HepG2 (cell line): Measurements from ENCODE around the gene NCF2. TPM values are rescaled to one million over a fixed set of nuclear protein-coding genes. Genes with fewer than 3 reads are reported as not detected.

Experiments
- ATAC-seq: fragments of 200-7000 bp; cut with Tn5 transposase; 3 replicates; pipeline ENCODE4 v1.9.1; 2020; ENCODE audit warnings: mild to moderate bottlenecking, moderate library complexity
- BruUV-seq: library from RNA; stranded (reverse); fragments of 400-500 nt; replicated peaks from 2 replicates; lab custom pipeline; 2021; lab: Mats Ljungman, UMichigan
- CTCF ChIA-PET: fragments of 300-600 bp; formaldehyde crosslinking; extraction: SDS; loops from one replicate; lab custom pipeline; 2021; ENCODE audit warnings: low total read pairs, inconsistent platforms, low intra/inter-chr PET ratio; lab: Yijun Ruan, JAX
- POLR2A ChIA-PET: fragments of 350-600 bp; sonication (Branson Sonifier 250); formaldehyde crosslinking; loops from one replicate; lab custom pipeline; 2020; ENCODE audit warnings: antibody characterized with exemption, inconsistent platforms; lab: Yijun Ruan, JAX
- DNase-seq: peaks from one replicate; pipeline ENCODE4 v3.0.0-alpha.2; 2015; ENCODE audit warnings: low spot score
- FAIRE-seq: peaks from 3 replicates; lab custom pipeline; 2011; peaks lifted over from hg19 to GRCh38; lab: Jason Lieb, UNC
- H2AFZ ChIP-seq: one replicate; pipeline ENCODE4 v1.6.1; 2011; ENCODE audit warnings: low read length, inconsistent platforms
- H3K27ac ChIP-seq: fragments of 300-600 bp; 3 replicates; pipeline ENCODE4 v1.8.0; 2011; ENCODE audit warnings: mixed run types, mild to moderate bottlenecking, mixed read lengths, low read length, inconsistent platforms; ENCODE audit not compliant: insufficient read depth; ENCODE audit errors: extremely low read length
- H3K27me3 ChIP-seq, 2 experiments: fragments of 200-600 bp in 1 of 2; 2 replicates in 1 of 2; 3 replicates in 1 of 2; pipeline versions ENCODE4 v1.6.0 to v1.8.0; 2011; ENCODE audit warnings: low read length in 2 of 2, mild to moderate bottlenecking in 2 of 2, moderate library complexity in 2 of 2, inconsistent platforms in 1 of 2; ENCODE audit not compliant: insufficient read depth in 2 of 2, control insufficient read depth in 1 of 2
- H3K36me3 ChIP-seq, 2 experiments: fragments of 200-600 bp in 1 of 2; replicated peaks in 1 of 2; 2 replicates in 1 of 2; 3 replicates in 1 of 2; pipeline versions ENCODE4 v1.5.1 to v1.8.0; 2011; ENCODE audit warnings: low read length in 2 of 2, inconsistent platforms in 1 of 2; ENCODE audit not compliant: insufficient read depth in 2 of 2, control insufficient read depth in 1 of 2
- H3K4me1 ChIP-seq: 2 replicates; pipeline ENCODE4 v1.5.1; 2012; ENCODE audit warnings: low read length, inconsistent platforms; ENCODE audit not compliant: insufficient read depth
- H3K4me2 ChIP-seq: 2 replicates; pipeline ENCODE4 v1.6.0; 2011; ENCODE audit warnings: low read depth, low read length, inconsistent platforms
- H3K4me3 ChIP-seq, 3 experiments: fragments of 200-600 bp in 1 of 3; sonication (generic), shearing (Covaris generic) in 1 of 3; replicated peaks in 1 of 3; 2 replicates each; pipeline ENCODE4 v1.5.1; 2011 to 2016; ENCODE audit warnings: low read length in 3 of 3, inconsistent platforms in 2 of 3, low read depth in 2 of 3, mild to moderate bottlenecking in 2 of 3, control low read depth in 1 of 3, mixed read lengths in 1 of 3; ENCODE audit not compliant: insufficient read depth in 1 of 3
- H3K79me2 ChIP-seq: one replicate; pipeline ENCODE4 v1.6.1; 2011; ENCODE audit warnings: low read length, inconsistent platforms; ENCODE audit not compliant: insufficient read depth
- H3K9ac ChIP-seq: 2 replicates; pipeline ENCODE4 v1.6.0; 2011; ENCODE audit warnings: mild to moderate bottlenecking, low read depth, low read length, inconsistent platforms; ENCODE audit not compliant: insufficient read depth
- H3K9me3 ChIP-seq: 2 replicates; pipeline ENCODE4 v1.5.1; 2012; ENCODE audit warnings: mild to moderate bottlenecking, low read length
- H4K20me1 ChIP-seq: 2 replicates; pipeline ENCODE4 v1.6.0; 2011; ENCODE audit warnings: inconsistent platforms, mild to moderate bottlenecking, low read length, moderate library complexity; ENCODE audit not compliant: insufficient read depth
- HMGXB3 ChIP-seq: sonication (generic); formaldehyde crosslinking; IDR thresholded peaks from 2 replicates; pipeline ENCODE4 v1.4.0; 2020; ENCODE audit warnings: missing genetic modification reagents, borderline replicate concordance
- MAFG ChIP-seq: sonication (generic); formaldehyde crosslinking; IDR thresholded peaks from 2 replicates; pipeline ENCODE4 v1.5.1; 2020; ENCODE audit warnings: mild to moderate bottlenecking, missing genetic modification reagents
- PAX8 ChIP-seq: sonication (generic); formaldehyde crosslinking; IDR thresholded peaks from 2 replicates; pipeline ENCODE4 v1.8.0; 2022; ENCODE audit warnings: mild to moderate bottlenecking, missing genetic modification reagents, borderline replicate concordance
- PRDM15 ChIP-seq: sonication (generic); formaldehyde crosslinking; IDR thresholded peaks from 2 replicates; pipeline ENCODE4 v1.4.0; 2020; ENCODE audit warnings: missing genetic modification reagents
- RFX5 ChIP-seq: IDR thresholded peaks from 2 replicates; pipeline ENCODE4 v1.6.1; 2011; ENCODE audit warnings: low read depth, low read length, improper control_type of control experiment
- RNF2 ChIP-seq: fragments of 450-650 bp; conservative IDR thresholded peaks from 2 replicates; pipeline ENCODE4 v1.6.1; 2016; ENCODE audit warnings: low read depth
- RNF219 ChIP-seq: sonication (generic); formaldehyde crosslinking; IDR thresholded peaks from 2 replicates; pipeline ENCODE4 v1.5.0; 2020; ENCODE audit warnings: mild to moderate bottlenecking, missing genetic modification reagents
- SMAD9 ChIP-seq: sonication (generic); formaldehyde crosslinking; IDR thresholded peaks from 2 replicates; pipeline ENCODE4 v1.5.1; 2020; ENCODE audit warnings: mild to moderate bottlenecking, missing genetic modification reagents
- TRAFD1 ChIP-seq: sonication (generic); formaldehyde crosslinking; IDR thresholded peaks from 2 replicates; pipeline ENCODE4 v1.5.1; 2020; ENCODE audit warnings: missing genetic modification reagents, mild to moderate bottlenecking, borderline replicate concordance
- ZNF446 ChIP-seq: sonication (generic); formaldehyde crosslinking; IDR thresholded peaks from 2 replicates; pipeline ENCODE4 v1.5.0; 2020; ENCODE audit warnings: mild to moderate bottlenecking, missing genetic modification reagents
- ZNF746 ChIP-seq: sonication (generic); formaldehyde crosslinking; IDR thresholded peaks from 2 replicates; pipeline ENCODE4 v1.8.0; 2022; ENCODE audit warnings: mild to moderate bottlenecking, missing genetic modification reagents
- ZNF766 ChIP-seq: sonication (generic); formaldehyde crosslinking; IDR thresholded peaks from 2 replicates; pipeline ENCODE4 v1.5.0; 2020; ENCODE audit warnings: missing genetic modification reagents, borderline replicate concordance
- WGBS: methylation state at CpG from one replicate; pipeline ENCODE4 v1.1.6; 2017; ENCODE audit warnings: low lambda C conversion rate; 5-methylcytosine and 5-hydroxymethylcytosine counted together
- in situ Hi-C: cut with HindIII; loops from 2 replicates; pipeline ENCODE4 v1.10.0; 2017; ENCODE audit warnings: low pct_unique_long_range_greater_than_20kb; ENCODE audit not compliant: extremely low pct_ligation_motif_present
- intact Hi-C: fragments of 100-400 bp; cut with micrococcal nuclease; formaldehyde crosslinking; loops from one replicate; pipeline ENCODE4 v1.10.0; 2022; ENCODE audit not compliant: unreplicated experiment
- polyA plus RNA-seq, 8 experiments: library from polyadenylated mRNA; depleted of rRNA in 3 of 8; stranded (reverse) in 7 of 8; unstranded in 1 of 8; fragments of >200 nt; fragmentation: Illumina TruSeq in 4 of 8; extraction: Trizol in 4 of 8; gene quantifications; 2 replicates each; pipeline versions ENCODE4 v1.2.1 to v1.2.3, GENCODE V29; 2011 to 2016; ENCODE audit warnings: low read depth in 4 of 8, missing spikeins in 1 of 8, mixed read lengths in 1 of 8; ENCODE audit not compliant: insufficient read depth in 1 of 8
- total RNA-seq, 5 experiments: library from RNA; depleted of rRNA; stranded (reverse); fragments of >200 nt; fragmentation: Illumina TruSeq; extraction: Trizol; gene quantifications; 2 replicates each; pipeline ENCODE4 v1.2.3, GENCODE V29; 2016; ENCODE audit warnings: low read depth in 1 of 5

Gene NCF2
- total and polyA plus RNA-seq, 2 of the 13 experiments (the other 11 are each of a cell fraction or from before 2014, with no cell fraction given) = 0.18 to 0.46 TPM

GRCh38 chr1:183586455-183586854 is 3.8 kb downstream of the NCF2 start:
- Histone ChIP-seq H3K4me2 (no peak overlapping the region), H3K36me3 (no peaks in the 10 kb centered on the region), H3K4me1 (peaks cover 5% of the 10 kb centered on the region; the same call in 1 of the 2 replicates), H4K20me1 (no peaks in the 10 kb centered on the region), H3K9ac (no peak overlapping the region), H3K27ac (no peak overlapping the region), H3K79me2 (no peaks in the 10 kb centered on the region), H3K9me3 (no peaks in the 10 kb centered on the region), H3K4me3 (no peak overlapping the region), H3K27me3 (peaks cover 0 to 1% of the 10 kb centered on the region in 2 experiments; a peak in 1 of 5 replicates), H2AFZ (no peak overlapping the region)
- CTCF ChIA-PET = no interaction called here
- in situ Hi-C loops (no loop called here), intact Hi-C loops (no loop called here)
- ATAC-seq = no peak
- POLR2A ChIA-PET = no interaction called here
- 83% methylated on average over 1 of the region's 1 CpG for WGBS
- FAIRE-seq = no peak
- no peak for DNase-seq
- BruUV-seq = no TSS peak
- TF ChIP-seq PAX8 (CRISPR knock-in tag) (no peak), ZNF446 (CRISPR knock-in tag) (no peak), RNF2 (no peak), TRAFD1 (CRISPR knock-in tag) (no peak), ZNF746 (CRISPR knock-in tag) (no peak), RNF219 (no peak), PRDM15 (CRISPR knock-in tag) (no peak), SMAD9 (CRISPR knock-in tag) (no peak), ZNF766 (no peak), HMGXB3 (CRISPR knock-in tag) (no peak), RFX5 (no peak), MAFG (CRISPR knock-in tag) (no peak)
